Measurements from ENCODE around the gene MIPOL1. TPM values are rescaled to one million over a fixed set of nuclear protein-coding genes. Genes with fewer than 3 reads are reported as not detected.

The MIPOL1 gene
- total RNA-seq, 2 donors from 2014 or later = 8.6 to 27.0 TPM

- Histone ChIP-seq H3K27ac (no peak overlapping the region), H3K4me1 (no peaks in the 10 kb centered on the region), H3K36me3 (replicated peaks in 1 of 2; ENCODE audit: insufficient read depth in 1 of 2, low read depth in 2 of 2) (no peaks in the 10 kb centered on the region), H3K4me3 (no peak overlapping the region), H3K9me3 (no peaks in the 10 kb centered on the region), H3K27me3 (no peaks in the 10 kb centered on the region)
- TF ChIP-seq, protein P1, sequence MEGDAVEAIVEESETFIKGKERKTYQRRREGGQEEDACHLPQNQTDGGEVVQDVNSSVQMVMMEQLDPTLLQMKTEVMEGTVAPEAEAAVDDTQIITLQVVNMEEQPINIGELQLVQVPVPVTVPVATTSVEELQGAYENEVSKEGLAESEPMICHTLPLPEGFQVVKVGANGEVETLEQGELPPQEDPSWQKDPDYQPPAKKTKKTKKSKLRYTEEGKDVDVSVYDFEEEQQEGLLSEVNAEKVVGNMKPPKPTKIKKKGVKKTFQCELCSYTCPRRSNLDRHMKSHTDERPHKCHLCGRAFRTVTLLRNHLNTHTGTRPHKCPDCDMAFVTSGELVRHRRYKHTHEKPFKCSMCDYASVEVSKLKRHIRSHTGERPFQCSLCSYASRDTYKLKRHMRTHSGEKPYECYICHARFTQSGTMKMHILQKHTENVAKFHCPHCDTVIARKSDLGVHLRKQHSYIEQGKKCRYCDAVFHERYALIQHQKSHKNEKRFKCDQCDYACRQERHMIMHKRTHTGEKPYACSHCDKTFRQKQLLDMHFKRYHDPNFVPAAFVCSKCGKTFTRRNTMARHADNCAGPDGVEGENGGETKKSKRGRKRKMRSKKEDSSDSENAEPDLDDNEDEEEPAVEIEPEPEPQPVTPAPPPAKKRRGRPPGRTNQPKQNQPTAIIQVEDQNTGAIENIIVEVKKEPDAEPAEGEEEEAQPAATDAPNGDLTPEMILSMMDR (IDR thresholded peaks at IDR 0.05) = no peak
- TF ChIP-seq POLR2A (IDR thresholded peaks at IDR 0.05) = no peak
- intact Hi-C loops (cut with DNase I) = no loop called here
- DNase-seq = no peak
- ATAC-seq = no peak
Observed at GRCh38 chr14:37268788-37269187, 71.1 kb downstream of the MIPOL1 start.

GRCh38 chr14:37270629-37271028 is 72.9 kb downstream of the MIPOL1 start:
- no peak for DNase-seq
- intact Hi-C loops (cut with DNase I) = no loop called here
- WGBS, 2 donors = 52 to 62% methylated on average over 3 of the region's 3 CpGs
- H3K27ac ChIP-seq = no peak overlapping the region
- H3K4me1 ChIP-seq = no peaks in the 10 kb centered on the region
- no peaks in the 10 kb centered on the region for H3K9me3 ChIP-seq
- no peak overlapping the region for H3K4me3 ChIP-seq
- no peak for ATAC-seq
- no peaks in the 10 kb centered on the region for H3K27me3 ChIP-seq
- H3K36me3 ChIP-seq (replicated peaks in 1 of 2; ENCODE audit: insufficient read depth in 1 of 2, low read depth in 2 of 2) = no peaks in the 10 kb centered on the region
- TF ChIP-seq POLR2A (IDR thresholded peaks at IDR 0.05) = no peak
- TF ChIP-seq, protein P1 (IDR thresholded peaks at IDR 0.05) = no peak

- no peaks in the 10 kb centered on the region for H3K36me3 ChIP-seq (replicated peaks in 1 of 2; ENCODE audit: insufficient read depth in 1 of 2, low read depth in 2 of 2)
- H3K9me3 ChIP-seq = no peaks in the 10 kb centered on the region
- intact Hi-C loops (cut with DNase I) = no loop called here
- no peaks in the 10 kb centered on the region for H3K4me1 ChIP-seq
- no peaks in the 10 kb centered on the region for H3K27me3 ChIP-seq
- no peak overlapping the region for H3K4me3 ChIP-seq
- H3K27ac ChIP-seq = no peak overlapping the region
- DNase-seq (no peak), ATAC-seq (no peak)
- no peak for TF ChIP-seq POLR2A (IDR thresholded peaks at IDR 0.05)
- TF ChIP-seq, protein P1 (IDR thresholded peaks at IDR 0.05) = no peak
- 91 to 98% methylated on average over 2 of the region's 2 CpGs for WGBS, 2 donors
Observed at GRCh38 chr14:37272569-37272968, 74.8 kb downstream of the MIPOL1 start.

GRCh38 chr14:37274652-37275051 is 76.9 kb downstream of the MIPOL1 start:
- WGBS, 2 donors = 90 to 100% methylated on average over 1 of the region's 1 CpG
- TF ChIP-seq, protein P1 (IDR thresholded peaks at IDR 0.05) = no peak
- no peak for TF ChIP-seq POLR2A (IDR thresholded peaks at IDR 0.05)
- Histone ChIP-seq H3K4me3 (no peak overlapping the region), H3K36me3 (replicated peaks in 1 of 2; ENCODE audit: insufficient read depth in 1 of 2, low read depth in 2 of 2) (no peaks in the 10 kb centered on the region), H3K4me1 (no peaks in the 10 kb centered on the region), H3K9me3 (no peaks in the 10 kb centered on the region), H3K27me3 (no peaks in the 10 kb centered on the region), H3K27ac (no peak overlapping the region)
- intact Hi-C loops (cut with DNase I) = no loop called here
- ATAC-seq = no peak
- no peak for DNase-seq

DNA sequence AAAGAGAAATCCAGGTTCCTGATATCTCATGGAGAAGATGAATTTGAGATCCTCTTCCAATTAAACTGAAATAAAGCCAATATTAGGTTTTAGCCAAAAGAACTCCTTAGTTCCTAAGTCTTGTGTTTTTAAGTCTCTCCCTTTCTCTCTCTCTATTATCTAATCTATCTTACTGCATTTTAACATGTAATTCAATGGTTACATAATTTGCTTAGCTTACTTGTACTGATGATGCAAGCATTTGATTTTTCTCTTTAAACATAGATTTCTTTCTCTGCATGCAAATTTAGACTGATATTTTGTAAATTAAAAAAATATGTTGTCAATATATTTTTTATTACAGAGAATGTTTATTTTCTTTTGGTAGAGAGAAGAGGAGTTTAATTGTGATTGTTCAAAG is 78.2 kb downstream of the MIPOL1 start:
- H3K4me1 ChIP-seq = no peaks in the 10 kb centered on the region
- H3K27ac ChIP-seq = no peak overlapping the region
- DNase-seq (no peak), ATAC-seq (no peak)
- no peak overlapping the region for H3K4me3 ChIP-seq
- TF ChIP-seq POLR2A (IDR thresholded peaks at IDR 0.05) = no peak
- TF ChIP-seq, protein P1 (IDR thresholded peaks at IDR 0.05) = no peak
- no peaks in the 10 kb centered on the region for H3K27me3 ChIP-seq
- H3K36me3 ChIP-seq (replicated peaks in 1 of 2; ENCODE audit: insufficient read depth in 1 of 2, low read depth in 2 of 2) = no peaks in the 10 kb centered on the region
- intact Hi-C loops (cut with DNase I) = no loop called here
- H3K9me3 ChIP-seq = no peaks in the 10 kb centered on the region
